SK-MEL-5 (cell line): Measurements from ENCODE around the gene GABPA. TPM values are rescaled to one million over a fixed set of nuclear protein-coding genes. Genes with fewer than 3 reads are reported as not detected.
A peak's percentile ranks its signal among the peaks of the same experiment; 100 is the strongest.
"Not testable (repeated sequence)": the region's sequence is repeated elsewhere in the genome, so short reads cannot be mapped to it uniquely, and the experiment has no call there.

Source experiments
- DNase-seq: peaks from one replicate; pipeline ENCODE4 v3.0.0-alpha.2; 2016; ENCODE audit warnings: low read depth, low spot score
- in situ Hi-C: cut with HindIII; loops from 2 replicates; pipeline ENCODE4 v1.10.0; 2016; ENCODE audit warnings: low sequenced_read_pairs, high pct_unique_total_duplicates, low pct_unique_long_range_greater_than_20kb
- total RNA-seq: library from RNA; depleted of rRNA; stranded (reverse); fragments of >200 nt; shearing (Covaris generic); gene quantifications from 2 replicates; pipeline ENCODE4 v1.2.3, GENCODE V29; 2014

GABPA gene
- total RNA-seq, 1 experiment from 2014 or later: 17.4 TPM

DNA sequence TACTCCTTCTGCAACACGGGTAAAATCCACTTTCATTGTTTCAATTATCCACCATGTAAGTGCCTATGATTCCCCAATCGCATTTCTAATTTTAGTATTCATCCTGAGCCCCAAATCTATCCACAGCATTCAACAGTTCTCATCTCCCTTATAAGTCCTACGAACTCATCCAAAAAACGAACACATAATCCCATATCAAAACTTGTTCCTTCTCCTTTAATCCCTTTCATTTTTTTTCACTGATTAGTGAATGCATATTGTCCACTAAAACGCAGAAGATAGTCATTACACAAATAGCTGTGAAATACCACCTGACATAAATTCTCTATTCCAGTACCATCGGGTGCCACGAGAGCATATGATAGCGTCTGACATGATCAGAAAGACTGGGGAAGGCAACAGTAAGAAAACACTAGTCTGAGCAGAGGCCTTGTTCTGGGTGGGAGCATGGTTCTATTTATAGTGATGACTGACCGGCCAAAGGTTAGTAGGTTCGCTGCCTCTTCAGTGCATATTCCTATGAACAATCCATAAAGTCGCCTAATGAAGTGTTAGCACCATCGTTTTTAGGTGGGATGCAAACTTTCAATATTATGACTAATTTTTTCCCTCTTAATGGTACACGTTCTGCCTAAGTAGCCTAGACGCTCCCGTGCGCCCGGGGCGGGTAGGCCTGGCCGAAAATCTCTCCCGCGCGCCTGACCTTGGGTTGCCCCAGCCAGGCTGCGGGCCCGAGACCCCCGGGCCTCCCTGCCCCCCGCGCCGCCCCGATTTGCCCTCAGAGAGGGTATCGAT lies 716 bp upstream of the GABPA start:
- DNase-seq: peak; percentile 45
- in situ Hi-C loops: no loop called here

DNA sequence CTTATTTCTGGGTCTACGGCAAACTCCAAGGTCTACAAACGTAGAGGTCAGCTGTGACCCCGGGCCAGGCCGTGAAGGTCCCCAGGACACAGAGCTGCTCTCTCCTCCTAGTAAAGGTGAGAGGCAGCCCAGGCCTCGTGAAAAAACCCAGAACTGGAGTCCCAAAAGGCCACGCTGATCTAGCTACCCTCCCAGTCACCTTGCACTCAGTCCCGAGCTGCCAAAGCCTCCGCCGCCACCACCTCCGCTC lies 193 bp upstream of the GABPA start:
- no peak for DNase-seq
- in situ Hi-C loops: no loop called here

DNA sequence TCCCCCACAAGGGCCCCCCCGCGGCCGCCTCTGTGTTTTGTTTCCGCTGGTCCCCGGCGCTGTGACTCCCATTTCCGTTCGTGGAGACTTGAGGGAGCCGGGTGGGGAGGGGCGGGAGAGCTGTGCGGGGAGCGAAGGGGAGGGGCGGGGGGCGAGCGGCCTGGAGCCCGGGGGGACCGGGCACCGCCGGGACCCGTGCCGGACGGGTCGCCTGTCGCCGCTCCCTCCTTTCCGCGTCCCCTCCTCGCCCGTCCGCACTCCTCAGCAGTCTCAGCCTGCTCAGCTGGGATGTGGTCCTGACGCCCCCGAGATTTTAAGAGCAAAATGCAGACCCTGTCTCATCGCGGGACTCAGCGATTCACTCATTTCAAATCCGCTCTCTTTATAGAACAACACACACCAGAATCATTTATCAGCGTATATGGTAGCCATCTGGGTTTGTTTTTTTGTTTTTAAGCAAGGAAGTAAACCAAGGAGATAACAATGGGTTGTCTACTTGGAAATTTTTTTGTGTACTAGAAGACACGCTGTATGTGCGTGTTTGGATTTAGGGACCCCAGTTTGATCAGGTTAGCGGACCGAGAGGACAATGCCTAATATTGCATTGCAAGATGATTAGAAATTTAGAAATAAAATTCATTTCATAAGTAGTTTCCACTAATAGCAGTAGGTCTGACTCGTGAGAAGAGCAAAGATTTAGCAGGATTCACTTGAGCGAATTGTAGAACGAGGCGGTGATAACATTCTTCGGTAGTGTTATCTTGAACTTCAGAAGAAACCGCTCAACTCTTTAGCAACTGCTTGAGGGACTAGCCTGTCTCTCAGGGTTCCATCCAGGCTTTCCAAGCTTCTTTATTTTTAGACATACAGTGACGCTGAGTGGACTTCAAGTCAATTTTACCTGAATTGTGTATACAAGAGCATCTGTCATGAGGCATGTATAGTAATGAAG lies 1.1 kb downstream of the GABPA start:
- in situ Hi-C loops: no loop called here
- peak; percentile 85 for DNase-seq

DNA sequence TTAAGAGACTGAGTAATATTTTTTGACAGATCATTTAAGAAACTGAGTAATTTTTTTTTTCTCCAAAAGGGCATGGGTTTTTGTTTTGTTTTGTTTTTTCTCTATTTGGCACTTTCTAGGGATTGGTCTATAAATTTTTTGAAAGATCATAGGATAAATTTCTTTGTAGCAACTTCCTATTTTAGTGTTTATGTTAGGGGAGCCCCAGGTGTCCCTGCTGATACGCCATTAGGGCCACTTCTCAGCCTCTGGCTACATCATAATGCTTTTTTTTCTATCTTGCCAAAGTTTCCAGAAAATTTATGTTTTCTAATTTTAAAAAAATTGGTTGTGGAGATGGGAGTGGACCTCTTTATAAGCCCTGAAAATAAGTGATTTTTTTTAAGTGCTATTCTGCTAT lies 2.6 kb downstream of the GABPA start:
- in situ Hi-C loops: no loop called here
- DNase-seq: no peak

DNA sequence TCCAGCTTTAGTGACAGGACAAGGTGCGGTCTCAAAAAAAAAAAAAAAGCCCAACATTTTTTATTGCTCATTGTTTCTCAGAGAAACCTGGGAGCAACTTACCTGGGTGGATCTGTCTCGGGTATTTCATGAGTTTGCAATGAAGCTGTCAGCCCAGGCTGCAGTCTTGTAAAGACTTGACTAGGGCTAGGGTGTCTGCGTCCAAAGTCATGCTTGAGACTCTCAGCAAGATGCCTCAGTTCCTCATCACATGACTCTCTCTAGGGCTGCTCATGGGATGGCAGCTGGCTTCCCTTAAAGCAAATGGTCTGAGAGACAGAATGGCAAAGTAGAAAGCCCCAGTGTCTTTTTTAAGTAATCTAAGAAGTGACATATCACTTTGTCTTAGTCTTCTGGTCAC lies 8.1 kb downstream of the GABPA start:
- in situ Hi-C loops: no loop called here

DNA sequence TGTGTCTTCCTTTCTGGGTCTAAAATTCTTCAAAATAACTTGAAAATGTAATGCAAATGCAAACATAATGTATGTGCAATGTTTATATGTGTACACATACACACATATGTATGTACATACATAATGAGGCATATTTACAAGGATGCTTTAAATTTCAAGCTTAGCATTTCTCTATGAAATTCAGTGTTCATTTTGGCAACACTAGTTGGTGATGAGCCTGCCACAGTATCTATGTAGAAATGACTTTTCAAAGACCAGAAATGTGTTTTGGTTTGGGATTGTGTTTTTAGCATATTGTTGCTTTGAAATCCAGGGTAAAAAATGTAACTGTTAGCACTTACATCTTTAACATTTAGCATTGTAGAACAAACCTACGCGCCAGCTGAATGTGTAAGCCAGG lies 10.1 kb downstream of the GABPA start:
- DNase-seq: no peak
- in situ Hi-C loops: no loop called here

More for the DNA sequence above, 8.1 kb downstream of the GABPA start:
- no peak for DNase-seq

DNA sequence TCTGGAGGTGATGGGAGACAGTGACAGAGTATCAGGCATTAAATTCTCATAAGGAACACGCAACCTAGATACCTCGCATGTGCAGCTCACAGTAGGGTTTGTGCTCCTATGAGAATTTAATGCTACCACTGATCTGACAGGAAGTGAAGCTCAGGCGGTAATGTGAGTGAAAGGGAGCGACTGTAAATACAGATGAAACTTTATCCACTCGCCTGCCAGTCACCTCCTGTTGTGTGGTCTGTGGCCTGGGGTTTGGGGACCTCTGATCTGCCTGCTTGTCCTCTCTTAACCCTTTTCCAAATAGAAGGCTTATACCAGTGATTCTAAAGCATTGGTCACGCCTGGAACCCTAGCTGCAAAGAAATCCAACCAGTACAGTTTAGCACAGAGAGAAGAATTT lies 15.3 kb downstream of the GABPA start:
- no peak for DNase-seq
- in situ Hi-C loops: no loop called here

DNA sequence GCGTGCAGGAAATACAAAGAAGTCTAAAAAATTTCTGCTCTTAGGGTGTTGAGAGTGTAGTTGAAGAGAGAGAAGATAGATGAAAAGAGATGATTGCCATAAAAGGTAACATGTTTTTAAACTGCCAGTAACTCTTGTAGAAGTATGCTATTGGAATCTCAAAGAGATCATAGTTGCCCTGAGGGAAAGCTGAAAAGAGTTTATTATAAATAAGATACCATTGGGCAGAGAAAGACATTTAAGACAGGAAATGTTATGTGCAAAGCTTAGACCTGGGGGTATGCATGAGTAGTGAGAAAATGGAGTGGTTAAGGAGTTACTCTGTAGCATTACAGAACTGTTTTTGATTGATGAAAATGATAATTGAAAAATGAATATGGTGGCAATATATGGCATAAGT lies 17.6 kb downstream of the GABPA start:
- DNase-seq: no peak
- in situ Hi-C loops: no loop called here

DNA sequence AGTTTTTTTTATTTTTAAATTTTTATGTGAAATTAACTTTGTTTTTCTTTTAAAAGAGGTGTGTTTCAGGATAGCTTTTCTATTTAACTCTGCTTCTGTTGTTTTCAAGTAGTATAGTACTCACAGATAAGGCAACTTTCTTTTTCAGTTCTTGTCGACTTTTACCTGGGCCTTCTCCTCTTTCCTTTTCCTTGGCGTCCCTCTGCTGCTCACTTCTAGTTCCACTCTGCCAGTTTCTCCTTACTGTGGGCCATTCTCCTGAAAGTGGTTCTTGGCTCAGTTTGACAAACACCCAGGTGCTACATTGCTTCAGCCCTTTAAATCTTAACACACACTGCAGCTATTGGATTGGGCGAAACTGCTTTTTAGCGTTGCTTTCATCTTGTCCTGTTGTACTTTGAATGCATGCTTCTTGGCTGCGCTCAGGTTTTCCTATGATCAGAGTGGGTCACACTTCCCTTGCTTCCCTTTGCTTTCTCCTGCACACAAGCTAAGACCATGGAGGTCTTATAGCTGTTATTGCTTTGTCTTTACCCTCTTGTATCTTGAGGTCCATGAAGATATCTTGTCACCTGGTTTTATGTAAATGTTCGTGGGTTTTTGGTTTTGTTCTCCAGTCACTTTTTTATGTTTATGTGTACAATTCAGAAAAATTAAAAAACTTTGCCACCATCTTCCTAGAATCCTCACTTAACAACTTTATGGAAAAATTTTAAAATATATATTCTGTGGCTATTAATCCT lies 21.6 kb downstream of the GABPA start:
- in situ Hi-C loops: no loop called here
- no peak for DNase-seq

DNA sequence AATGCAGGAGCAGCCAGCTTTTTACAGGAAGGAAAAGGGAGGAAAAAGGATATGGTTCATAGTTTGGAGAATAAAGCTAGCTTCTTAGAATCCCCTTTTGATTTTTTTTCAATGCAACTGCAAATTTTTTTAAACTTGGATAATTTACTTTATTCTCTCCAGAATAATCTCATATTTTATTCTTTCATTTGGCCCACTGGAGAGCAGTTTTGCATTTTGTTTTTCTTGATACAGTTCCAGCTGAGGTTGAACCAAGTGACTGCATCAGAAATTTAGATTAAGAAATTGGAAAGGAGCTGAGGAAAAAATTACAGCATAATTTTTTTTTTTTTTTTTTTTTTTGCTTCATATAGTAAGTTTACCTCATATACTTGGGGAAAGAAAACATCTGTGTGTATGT lies 22.8 kb downstream of the GABPA start:
- no peak for DNase-seq
- in situ Hi-C loops: no loop called here

DNA sequence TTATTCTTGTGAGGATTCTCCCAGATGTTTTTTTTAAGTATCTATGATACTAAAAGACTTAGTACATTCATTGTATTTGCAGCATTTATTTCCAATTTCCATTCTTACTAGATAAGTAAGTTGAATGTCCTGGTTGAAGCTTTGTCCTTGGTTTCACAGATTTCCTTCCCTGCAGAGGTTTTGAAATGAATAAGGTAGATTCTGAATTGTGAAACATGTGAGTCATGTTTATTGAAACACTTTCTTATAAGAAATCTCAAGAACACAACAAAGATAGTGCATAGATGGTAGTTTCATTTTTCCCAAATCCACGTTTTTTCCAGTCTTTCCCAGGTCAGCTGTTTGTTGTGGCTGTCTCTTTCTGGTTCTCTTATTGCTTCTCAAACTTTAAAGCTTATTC lies 24.8 kb downstream of the GABPA start:
- no peak for DNase-seq
- in situ Hi-C loops: no loop called here

DNA sequence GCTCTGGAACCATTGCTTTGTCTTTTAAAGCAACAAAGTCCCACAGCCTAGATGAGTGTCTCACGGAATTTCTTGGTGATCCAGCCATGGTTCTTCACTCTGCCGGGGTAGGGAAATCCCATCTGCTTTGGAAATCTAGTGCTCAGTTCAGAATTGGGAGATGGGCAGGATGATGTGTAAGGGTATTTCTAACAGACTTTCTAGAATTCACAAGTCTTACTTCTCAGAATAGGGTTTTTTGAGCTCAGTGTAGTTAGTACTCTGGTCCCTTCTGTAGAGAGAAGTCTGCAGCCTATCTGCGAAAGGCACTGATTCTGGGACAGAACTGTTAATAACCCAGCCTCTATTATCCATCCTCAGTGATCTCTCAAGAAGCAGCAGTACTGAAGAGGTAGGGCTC lies 25.3 kb downstream of the GABPA start:
- in situ Hi-C loops: no loop called here
- DNase-seq: no peak

DNA sequence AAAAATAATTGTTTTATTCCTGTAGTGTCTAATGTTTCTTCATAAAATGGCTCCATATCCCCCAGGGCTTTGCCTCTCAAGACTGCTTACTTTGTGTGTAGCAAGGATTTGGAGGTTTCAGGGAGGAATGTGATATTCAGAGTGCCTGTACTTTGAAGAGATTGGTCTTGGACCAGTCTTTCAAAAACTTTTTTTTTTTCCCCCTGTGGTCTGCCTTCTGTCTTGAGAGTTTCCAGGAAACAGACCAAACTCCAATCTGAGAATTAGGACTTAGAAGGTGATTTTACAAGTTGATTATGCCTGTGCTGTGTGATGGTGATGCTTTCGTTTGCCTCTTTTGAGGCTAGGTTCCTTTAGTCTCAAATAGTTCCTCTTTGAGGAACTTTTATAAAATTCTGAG lies 25.9 kb downstream of the GABPA start:
- no peak for DNase-seq
- in situ Hi-C loops: no loop called here

DNA sequence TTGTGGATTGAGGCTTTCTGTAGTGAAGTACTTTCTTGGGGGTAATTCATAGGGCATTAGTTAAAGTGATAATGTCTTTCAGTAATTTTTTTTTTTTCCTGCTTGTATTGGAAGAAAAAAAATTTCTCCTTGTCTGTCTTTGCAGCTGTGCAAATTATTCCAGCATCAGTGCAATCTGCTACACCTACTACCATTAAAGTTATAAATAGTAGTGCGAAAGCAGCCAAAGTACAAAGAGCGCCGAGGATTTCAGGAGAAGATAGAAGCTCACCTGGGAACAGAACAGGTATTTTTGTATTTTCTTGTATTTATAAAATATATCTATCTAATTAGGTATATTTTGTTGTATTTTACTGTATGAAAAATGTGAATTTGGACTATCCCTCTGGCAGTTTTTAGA lies 29.3 kb downstream of the GABPA start:
- in situ Hi-C loops: no loop called here
- no peak for DNase-seq

DNA sequence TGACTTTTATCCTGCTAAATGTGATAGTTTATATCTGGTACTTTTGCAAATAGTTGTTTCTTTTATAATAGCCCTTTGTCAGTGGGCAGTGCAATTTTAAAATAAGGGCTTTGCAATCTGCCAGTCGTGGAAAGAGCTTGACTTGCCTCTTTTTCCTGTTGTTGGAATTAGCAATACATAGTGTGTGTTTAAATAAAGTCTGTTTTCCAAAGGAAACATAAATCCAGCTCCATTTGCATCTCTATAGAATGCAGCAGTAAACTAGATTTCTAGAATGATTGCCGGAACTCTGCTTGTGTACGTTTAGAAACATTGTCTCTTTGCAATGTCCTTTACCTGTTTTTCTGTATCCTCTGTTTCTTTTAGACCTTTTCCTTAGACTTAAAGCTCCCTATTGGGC lies 33.1 kb downstream of the GABPA start:
- DNase-seq: no peak
- in situ Hi-C loops: no loop called here

DNA sequence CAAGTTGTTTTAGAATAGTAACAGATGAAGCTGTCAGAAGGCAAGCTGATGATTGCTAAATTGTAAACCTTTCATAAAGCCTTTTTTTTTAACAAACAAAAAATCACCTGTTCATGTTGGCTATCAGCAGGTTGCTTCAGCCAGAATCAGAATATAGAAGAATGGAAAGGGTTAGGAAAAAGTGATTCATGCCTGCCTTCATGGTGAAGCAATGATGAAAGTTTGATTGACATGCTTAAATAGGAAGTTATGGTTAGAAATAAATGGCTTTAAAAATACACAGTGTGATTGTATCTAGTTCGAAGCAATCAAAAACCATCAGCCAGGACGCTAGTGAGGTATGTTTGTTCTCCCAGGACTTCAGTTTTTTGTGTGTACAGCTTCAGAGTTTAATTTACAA lies 37.9 kb downstream of the GABPA start:
- no peak for DNase-seq
- in situ Hi-C loops: no loop called here

DNA sequence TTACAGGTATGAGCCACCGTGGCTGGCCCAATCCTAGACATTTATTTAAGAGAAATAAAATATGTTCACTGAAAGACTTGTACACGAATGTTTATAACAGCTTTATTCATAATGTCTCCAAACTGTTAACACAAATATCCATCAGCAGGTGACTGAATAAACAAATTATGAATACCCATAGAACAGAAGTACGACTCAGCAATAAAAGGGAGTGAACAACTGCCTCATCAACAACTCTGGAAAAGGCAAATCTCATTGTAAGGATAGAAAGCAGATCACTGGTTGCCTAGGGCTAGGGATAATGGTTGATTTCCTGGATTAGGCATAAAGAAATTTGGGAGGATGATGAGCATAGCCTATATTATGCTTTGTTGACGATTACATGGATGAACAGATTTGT lies 41.7 kb downstream of the GABPA start:
- no peak for DNase-seq
- in situ Hi-C loops: no loop called here

DNA sequence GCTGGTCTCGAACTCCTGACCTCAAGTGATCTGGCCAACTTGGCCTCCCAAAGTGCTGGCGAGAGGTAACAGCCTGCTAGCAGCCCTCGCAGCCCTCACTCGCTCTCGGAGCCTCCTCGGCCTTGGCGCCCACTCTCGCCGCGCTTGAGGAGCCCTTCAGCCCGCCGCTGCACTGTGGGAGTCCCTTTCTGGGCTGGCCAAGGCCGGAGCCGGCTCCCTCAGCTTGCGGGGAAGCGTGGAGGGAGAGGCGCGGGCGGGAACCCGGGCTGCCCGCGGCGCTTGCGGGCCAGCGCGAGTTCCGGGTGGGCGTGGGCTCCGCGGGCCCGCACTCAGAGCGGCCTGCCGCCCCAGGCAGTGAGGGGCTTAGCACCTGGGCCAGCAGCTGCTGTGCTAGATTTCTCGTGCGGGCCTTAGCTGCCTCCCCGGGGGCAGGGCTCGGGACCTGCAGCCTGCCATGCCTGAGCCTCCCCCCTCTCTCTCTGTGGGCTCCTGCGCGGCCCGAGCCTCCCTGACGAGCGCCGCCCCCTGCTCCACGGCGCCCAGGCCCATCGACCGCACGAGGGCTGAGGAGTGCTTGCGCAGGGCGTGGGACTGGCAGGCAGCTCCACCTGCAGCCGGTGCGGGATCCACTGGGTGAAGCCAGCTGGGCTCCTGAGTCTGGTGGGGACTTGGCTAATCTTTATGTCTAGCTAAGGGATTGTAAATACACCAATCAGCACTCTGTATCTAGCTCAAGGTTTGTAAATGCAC lies 43.5 kb downstream of the GABPA start:
- DNase-seq, in situ Hi-C loops: not testable (repeated sequence)
